GM19395 (cell line): ENCODE measurements around the gene PTPRO.

Experiments
- ATAC-seq: cut with Tn5 transposase; IDR thresholded peaks from one replicate; pipeline ENCODE4 v1.9.1; 2021; ENCODE audit warnings: mild to moderate bottlenecking, moderate library complexity; ENCODE audit not compliant: unreplicated experiment

Gene PTPRO

GRCh38 chr12:15522574-15523187 lies 200.4 kb downstream of the PTPRO start:
- no peak for ATAC-seq

GRCh38 chr12:15525441-15525840 lies 203.1 kb downstream of the PTPRO start:
- no peak for ATAC-seq

DNA sequence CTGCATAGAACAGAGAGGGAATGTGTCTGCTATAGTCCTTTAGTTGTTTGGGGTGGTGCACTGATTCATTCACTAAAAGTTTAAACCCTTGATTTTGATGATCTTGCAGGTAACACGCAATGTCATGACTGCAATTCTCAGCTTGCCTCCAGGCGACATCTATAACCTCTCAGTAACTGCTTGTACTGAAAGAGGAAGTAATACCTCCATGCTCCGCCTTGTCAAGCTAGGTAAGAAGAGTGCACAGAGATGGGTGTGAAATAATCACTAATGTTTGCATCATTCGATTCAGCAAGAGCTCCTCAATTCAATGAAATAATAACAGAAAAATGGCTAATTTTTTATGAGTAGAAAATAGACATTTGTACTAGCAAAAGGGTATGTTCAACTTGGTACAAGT lies 203.7 kb downstream of the PTPRO start:
- peak; percentile 100 for ATAC-seq

DNA sequence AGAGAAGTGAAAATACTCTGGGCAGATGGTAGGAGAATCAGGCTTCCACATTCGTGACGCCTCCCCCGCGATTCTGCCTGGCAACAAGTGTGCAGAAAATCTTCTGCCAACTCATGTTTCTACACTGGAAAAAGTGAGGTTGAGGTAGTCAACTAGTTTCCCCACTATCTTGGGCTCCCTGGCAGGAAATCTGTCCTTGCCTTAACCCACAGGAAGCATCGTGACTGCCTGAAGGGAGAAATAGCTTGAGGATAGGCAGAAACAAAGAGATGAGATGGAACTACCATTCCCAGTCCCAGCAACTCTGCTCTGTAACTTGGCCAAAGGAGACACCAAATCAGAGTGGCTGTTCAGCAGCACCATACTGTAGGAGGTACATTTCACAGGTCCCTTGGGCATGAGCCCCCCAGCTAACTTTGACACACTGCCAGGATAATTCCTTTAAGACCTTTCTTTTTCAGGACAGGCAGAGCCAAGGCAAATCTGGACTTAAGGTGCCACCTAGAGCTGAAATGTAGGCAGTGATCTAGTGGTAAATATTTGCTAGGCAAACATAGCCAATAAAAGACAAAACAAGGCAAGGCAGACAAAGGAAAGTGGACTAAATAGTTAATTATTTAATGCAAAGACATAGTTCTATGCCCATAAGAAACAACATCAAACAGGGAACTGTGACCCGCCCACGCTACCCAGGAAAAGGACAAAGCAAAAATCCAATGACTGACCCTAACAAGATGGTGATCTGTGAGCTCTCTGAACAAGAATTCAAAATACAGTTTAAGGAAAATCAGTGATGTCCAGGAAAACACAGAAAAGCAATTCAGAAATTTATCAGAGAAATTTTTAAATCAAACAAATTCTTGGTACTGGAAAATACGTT lies 205.1 kb downstream of the PTPRO start:
- ATAC-seq = no peak

- no peak for ATAC-seq
These were observed 206.4 kb downstream of the PTPRO start for GRCh38 chr12:15528666-15529065.

- no peak for ATAC-seq
These were observed 208.1 kb downstream of the PTPRO start for GRCh38 chr12:15530361-15530760.

DNA sequence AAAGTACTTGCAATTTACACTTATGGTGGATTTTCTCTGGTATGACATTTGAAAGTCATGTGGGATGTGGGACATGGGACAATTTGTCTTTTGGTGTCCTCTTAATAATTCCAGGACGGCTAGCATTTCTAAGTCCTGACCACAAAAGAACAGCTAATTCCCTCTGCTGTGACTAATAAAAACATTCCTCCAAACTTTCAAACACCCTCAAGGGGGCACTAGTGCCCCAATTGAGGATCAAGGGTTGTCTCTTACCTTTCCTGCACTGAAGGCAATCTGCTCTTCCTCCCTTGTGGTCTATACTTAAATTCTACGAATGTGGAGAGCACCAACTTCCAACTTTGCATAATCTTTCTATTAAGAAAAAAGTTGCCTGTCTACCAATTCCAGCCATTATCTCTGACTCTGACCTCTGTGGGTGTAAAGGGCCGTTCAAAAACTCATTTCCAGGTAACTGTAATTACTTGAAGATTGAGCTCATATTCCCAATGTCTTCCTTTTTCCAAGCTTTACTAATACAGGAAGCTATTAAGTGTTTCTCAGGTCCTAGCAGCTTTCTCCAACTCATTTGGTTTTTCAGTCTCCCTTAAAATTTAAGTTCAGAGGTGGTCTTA lies 210.2 kb downstream of the PTPRO start:
- ATAC-seq = peak; percentile 72

DNA sequence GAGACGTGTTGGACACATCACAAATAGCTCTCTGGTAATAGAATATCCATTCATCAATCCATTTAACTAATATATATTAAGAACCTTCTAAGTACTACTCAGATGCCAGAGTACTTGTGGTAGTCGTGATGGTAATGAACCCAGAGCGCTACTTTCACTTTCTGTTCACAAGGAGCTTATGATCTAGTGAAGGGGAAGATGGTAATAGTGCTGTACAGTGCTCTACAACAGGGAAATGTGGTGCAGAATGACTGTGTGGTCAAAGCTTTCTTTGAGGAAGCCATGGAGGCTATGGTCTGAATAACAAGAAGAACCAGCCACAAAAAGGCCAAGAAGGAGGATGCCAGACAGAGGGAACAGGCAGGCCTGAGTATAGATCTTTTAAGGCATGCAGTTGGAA lies 212.0 kb downstream of the PTPRO start:
- peak; percentile 88 for ATAC-seq

DNA sequence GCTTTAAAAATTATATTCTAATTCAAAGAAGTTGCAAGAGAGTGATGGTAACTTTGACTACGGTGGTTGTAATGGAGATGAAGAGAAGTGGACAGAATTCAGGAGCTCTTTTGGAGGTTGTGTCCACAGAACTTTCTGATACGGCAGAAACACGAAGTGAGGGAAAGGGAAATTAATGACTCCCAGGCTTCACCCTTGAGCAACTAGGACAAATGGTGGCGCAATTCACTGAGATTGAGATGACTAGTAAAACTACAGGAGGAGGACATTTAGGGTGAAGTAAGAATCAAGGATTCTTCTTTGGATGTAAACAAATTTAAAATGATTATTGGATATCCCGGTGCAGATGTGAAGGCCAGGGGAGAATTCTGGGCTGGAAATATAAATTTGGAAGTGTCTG lies 212.6 kb downstream of the PTPRO start:
- no peak for ATAC-seq

- ATAC-seq = no peak
These were observed 213.1 kb downstream of the PTPRO start for GRCh38 chr12:15535352-15535781.

DNA sequence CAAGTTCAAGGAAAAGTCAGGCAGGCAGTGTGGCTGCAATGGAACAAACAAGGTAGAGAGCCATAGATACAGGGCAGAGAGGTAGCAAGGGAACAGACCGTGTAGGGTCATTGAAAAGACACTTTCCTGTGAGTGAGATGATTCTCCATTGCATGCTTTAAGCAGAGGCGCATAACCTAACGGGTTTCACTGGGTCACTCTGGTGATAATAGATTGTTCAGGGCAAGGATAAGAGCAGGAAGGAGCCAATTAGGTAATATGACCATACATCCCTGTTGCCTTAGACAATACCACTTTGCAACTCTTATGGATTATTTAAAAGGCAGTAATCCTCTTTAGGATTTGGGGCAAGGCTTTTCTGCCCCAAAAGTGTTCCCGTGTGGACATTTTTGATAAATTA lies 214.1 kb downstream of the PTPRO start:
- ATAC-seq = no peak

- ATAC-seq = no peak
These were observed 216.6 kb downstream of the PTPRO start for GRCh38 chr12:15538881-15539280.

DNA sequence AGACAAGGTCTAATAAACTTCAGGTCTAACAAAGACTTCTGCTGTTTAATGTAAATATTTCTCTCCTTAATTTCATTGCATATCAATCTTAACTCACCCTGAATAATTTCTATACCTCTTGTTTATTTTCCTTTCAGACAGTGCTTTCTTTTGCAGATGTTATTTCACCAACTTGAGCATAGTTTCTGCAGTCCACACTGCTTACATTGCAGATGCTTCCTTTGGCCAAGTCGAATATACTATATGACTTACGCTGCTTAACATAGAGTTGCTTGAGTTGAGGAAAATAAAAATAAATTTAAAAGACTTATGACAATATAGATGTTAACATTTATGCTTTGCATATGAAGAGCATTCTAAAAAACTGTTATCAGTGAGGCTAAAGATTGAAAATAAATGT lies 217.7 kb downstream of the PTPRO start:
- no peak for ATAC-seq

GRCh38 chr12:15540469-15540872 lies 218.2 kb downstream of the PTPRO start:
- ATAC-seq = no peak

GRCh38 chr12:15541996-15542631 lies 219.8 kb downstream of the PTPRO start:
- ATAC-seq = no peak

DNA sequence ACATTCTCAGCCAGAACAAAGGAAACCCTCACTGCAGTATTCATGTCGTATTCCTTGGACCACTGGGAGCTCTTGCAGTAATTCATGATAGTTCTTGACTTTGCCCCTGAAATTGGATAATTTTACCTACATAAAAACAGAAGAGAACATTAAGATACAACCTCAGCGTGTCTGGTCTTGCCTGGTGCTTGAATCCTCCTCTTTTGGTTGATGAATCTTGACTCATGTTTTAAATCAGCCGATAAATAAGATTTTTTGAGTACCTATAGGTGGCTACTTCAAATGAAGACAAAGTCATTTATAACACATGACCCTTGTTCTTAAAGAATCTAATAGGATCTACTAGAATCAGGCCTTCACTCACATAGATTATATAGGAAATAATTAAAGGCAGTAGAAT lies 221.0 kb downstream of the PTPRO start:
- ATAC-seq = no peak

DNA sequence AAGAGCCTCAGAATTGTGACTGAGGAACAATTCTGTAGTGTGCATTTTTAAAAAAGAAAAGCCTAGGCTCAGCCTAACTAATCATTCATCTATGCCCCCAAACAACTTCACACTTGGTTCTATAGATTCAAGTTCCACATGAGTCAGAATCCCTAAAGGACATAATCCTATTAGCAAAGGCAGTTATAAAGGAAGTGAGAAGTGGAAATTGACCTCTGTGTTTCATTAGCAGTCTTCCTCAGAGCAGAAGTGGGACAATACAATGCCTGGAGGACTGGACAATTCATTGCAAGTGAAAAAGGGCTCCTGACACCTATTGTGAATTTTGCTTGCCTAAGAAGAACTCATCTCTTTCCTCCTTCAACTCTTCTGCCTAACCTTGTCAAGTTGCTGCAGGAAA lies 222.3 kb downstream of the PTPRO start:
- ATAC-seq = no peak

DNA sequence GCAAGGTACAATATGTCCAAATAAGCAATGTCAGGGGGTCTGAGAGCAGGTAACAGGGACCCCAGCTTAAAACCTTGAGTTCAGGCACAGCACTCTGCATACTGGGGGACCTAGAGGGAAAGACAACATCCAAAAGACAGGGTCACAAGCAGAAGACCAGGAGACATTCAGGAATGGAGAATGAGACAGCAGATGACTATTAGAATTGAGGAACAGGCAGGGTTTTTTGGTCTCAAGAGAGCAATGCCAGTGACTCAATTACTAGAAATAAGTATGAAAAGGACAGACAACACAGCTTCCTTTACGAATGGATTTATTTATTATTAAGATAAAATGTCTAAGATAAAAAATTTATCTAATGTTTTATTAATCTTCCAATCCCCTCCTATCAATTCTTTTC lies 223.0 kb downstream of the PTPRO start:
- no peak for ATAC-seq

GRCh38 chr12:15546102-15546701 lies 223.9 kb downstream of the PTPRO start:
- peak; percentile 90 for ATAC-seq

DNA sequence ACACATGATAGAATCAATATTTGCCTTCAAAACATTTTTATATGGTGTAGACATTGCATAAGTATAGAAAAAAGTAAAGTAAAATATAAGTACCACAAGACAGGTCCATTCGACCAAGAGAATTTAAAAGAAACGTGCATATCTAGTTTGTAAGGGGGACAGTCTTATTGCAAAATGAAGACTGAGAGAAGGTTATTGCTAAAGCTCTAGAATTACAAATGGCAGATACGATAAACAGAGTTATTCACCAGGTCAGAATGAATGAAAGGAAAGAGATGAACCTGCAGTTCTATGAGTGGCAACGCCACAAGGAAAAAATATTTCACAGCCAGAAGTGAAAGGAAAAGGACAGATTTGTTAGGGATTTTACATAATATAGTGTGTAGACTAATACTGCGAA lies 224.8 kb downstream of the PTPRO start:
- ATAC-seq = no peak

GRCh38 chr12:15547691-15548090 lies 225.4 kb downstream of the PTPRO start:
- ATAC-seq = no peak
